HEK293 (cell line): ENCODE measurements around the gene POLR3A.
"Not testable (repeated sequence)": the region's sequence is repeated elsewhere in the genome, so short reads cannot be mapped to it uniquely, and the experiment has no call there.

Source experiments
- CTCF ChIA-PET: fragments of 350-600 bp; formaldehyde crosslinking; extraction: SDS; loops from one replicate; lab custom pipeline; 2021; ENCODE audit warnings: antibody characterized with exemption; lab: Yijun Ruan, JAX
- POLR2A ChIA-PET: fragments of 300-600 bp; formaldehyde crosslinking; extraction: SDS; loops from one replicate; lab custom pipeline; 2020; ENCODE audit warnings: antibody characterized with exemption, inconsistent platforms; lab: Yijun Ruan, JAX
- H3K27ac ChIP-seq: fragments of 200-500 bp; sonication (Bioruptor generic); 2 replicates; pipeline ENCODE4 v1.5.1; 2014; ENCODE audit warnings: low read depth, low read length, control low read depth, inconsistent platforms; ENCODE audit errors: extremely low read depth
- H3K36me3 ChIP-seq, 2 experiments: fragments of 200-500 bp in 1 of 2; sonication (Bioruptor generic) in 1 of 2; 1 replicate in 1 of 2; 2 replicates in 1 of 2; pipeline ENCODE4 v1.5.1; 2014 to 2017; ENCODE audit warnings: inconsistent platforms in 2 of 2, low read length in 2 of 2; ENCODE audit not compliant: control insufficient read depth in 2 of 2, insufficient read depth in 1 of 2
- H3K4me1 ChIP-seq: fragments of 200-500 bp; sonication (Bioruptor generic); 2 replicates; pipeline ENCODE4 v1.5.1; 2014; ENCODE audit warnings: mild to moderate bottlenecking, low read length, inconsistent platforms; ENCODE audit not compliant: control insufficient read depth, insufficient read depth
- H3K4me3 ChIP-seq: 2 replicates; pipeline ENCODE4 v1.5.1; 2011; ENCODE audit warnings: low read depth, mild to moderate bottlenecking, control low read depth, low read length, moderate library complexity
- H3K9me3 ChIP-seq: fragments of 200-500 bp; sonication (Bioruptor generic); 2 replicates; pipeline ENCODE4 v1.5.1; 2014; ENCODE audit warnings: low read depth, low read length, inconsistent platforms; ENCODE audit not compliant: control insufficient read depth, insufficient read depth
- AEBP2 ChIP-seq: fragments of 450-650 bp; formaldehyde crosslinking; IDR thresholded peaks from 2 replicates; pipeline ENCODE4 v1.5.1; 2016; ENCODE audit warnings: missing biosample characterization, missing genetic modification characterization, borderline replicate concordance
- GLIS2 ChIP-seq: fragments of 450-650 bp; formaldehyde crosslinking; IDR thresholded peaks from 2 replicates; pipeline ENCODE4 v1.5.1; 2016; ENCODE audit warnings: missing biosample characterization, missing genetic modification characterization
- REST ChIP-seq: fragments of 450-650 bp; formaldehyde crosslinking; IDR thresholded peaks from 2 replicates; pipeline ENCODE4 v1.5.1; 2016; ENCODE audit warnings: missing biosample characterization, missing genetic modification characterization
- SP3 ChIP-seq: fragments of 450-650 bp; formaldehyde crosslinking; IDR thresholded peaks from 2 replicates; pipeline ENCODE4 v1.5.1; 2016; ENCODE audit warnings: missing biosample characterization, missing genetic modification characterization
- YY2 ChIP-seq: fragments of 450-650 bp; formaldehyde crosslinking; IDR thresholded peaks from 2 replicates; pipeline ENCODE4 v1.5.1; 2016; ENCODE audit warnings: missing biosample characterization, missing genetic modification characterization
- ZBTB10 ChIP-seq: fragments of 450-650 bp; formaldehyde crosslinking; IDR thresholded peaks from 2 replicates; pipeline ENCODE4 v1.5.1; 2016; ENCODE audit warnings: missing biosample characterization, missing genetic modification characterization
- ZNF132 ChIP-seq: fragments of 450-650 bp; formaldehyde crosslinking; IDR thresholded peaks from 2 replicates; pipeline ENCODE4 v1.5.1; 2017; ENCODE audit warnings: missing biosample characterization, missing genetic modification characterization, borderline replicate concordance
- ZNF133 ChIP-seq: fragments of 450-650 bp; formaldehyde crosslinking; IDR thresholded peaks from 2 replicates; pipeline ENCODE4 v1.5.1; 2016; ENCODE audit warnings: missing biosample characterization, missing genetic modification characterization
- ZNF140 ChIP-seq: fragments of 450-650 bp; formaldehyde crosslinking; IDR thresholded peaks from 2 replicates; pipeline ENCODE4 v1.5.1; 2016; ENCODE audit warnings: missing biosample characterization, missing genetic modification characterization
- ZNF335 ChIP-seq: fragments of 450-650 bp; formaldehyde crosslinking; conservative IDR thresholded peaks from 2 replicates; pipeline ENCODE4 v1.5.1; 2016; ENCODE audit warnings: missing biosample characterization, missing genetic modification characterization
- ZNF37A ChIP-seq: fragments of 450-650 bp; IDR thresholded peaks from 2 replicates; pipeline ENCODE4 v1.5.1; 2018; ENCODE audit warnings: missing biosample characterization, missing genetic modification characterization
- ZNF488 ChIP-seq: fragments of 450-650 bp; formaldehyde crosslinking; IDR thresholded peaks from 2 replicates; pipeline ENCODE4 v1.5.1; 2016; ENCODE audit warnings: missing biosample characterization, missing genetic modification characterization
- ZNF585B ChIP-seq: fragments of 450-650 bp; formaldehyde crosslinking; IDR thresholded peaks from 2 replicates; pipeline ENCODE4 v1.5.1; 2016; ENCODE audit warnings: missing biosample characterization, missing genetic modification characterization
- ZNF639 ChIP-seq: fragments of 450-650 bp; formaldehyde crosslinking; IDR thresholded peaks from 2 replicates; pipeline ENCODE4 v1.5.1; 2016; ENCODE audit warnings: missing biosample characterization, missing genetic modification characterization
- ZSCAN30 ChIP-seq: fragments of 450-650 bp; IDR thresholded peaks from 2 replicates; pipeline ENCODE4 v1.5.1; 2018; ENCODE audit warnings: missing biosample characterization, mild to moderate bottlenecking, missing genetic modification characterization, moderate library complexity

POLR3A gene

GRCh38 chr10:78071857-78072179 lies 42.5 kb upstream of the POLR3A start:
- ChIA-PET POLR2A (no interaction called here), CTCF (interaction anchor here (0.7 to 2.3 kb wide), 3 partner anchors 24 to 51 kb away, joined by 3 to 10 read pairs (median 3); no protein-coding TSS in a partner anchor)
- no peaks in the 10 kb centered on the region for H3K36me3 ChIP-seq
- no peaks in the 10 kb centered on the region for H3K4me1 ChIP-seq
- no peak overlapping the region for H3K4me3 ChIP-seq
- H3K27ac ChIP-seq, result no peak overlapping the region
- no peaks in the 10 kb centered on the region for H3K9me3 ChIP-seq
- no peak for TF ChIP-seq YY2

GRCh38 chr10:78071140-78071856 lies 42.0 kb upstream of the POLR3A start:
- ChIA-PET POLR2A (no interaction called here), CTCF (interaction anchor here (1.1 to 2.3 kb wide), 2 partner anchors 24 to 52 kb away, joined by 3 to 10 read pairs; no protein-coding TSS in a partner anchor)

GRCh38 chr10:78070726-78071125 lies 41.4 kb upstream of the POLR3A start:
- H3K4me3 ChIP-seq, result no peak overlapping the region
- ChIA-PET POLR2A (no interaction called here), CTCF (interaction anchor here (1.1 to 2.3 kb wide), 2 partner anchors 23 to 52 kb away, joined by 3 to 10 read pairs; no protein-coding TSS in a partner anchor)
- H3K4me1 ChIP-seq, result no peaks in the 10 kb centered on the region
- H3K27ac ChIP-seq, result no peak overlapping the region
- H3K36me3 ChIP-seq, result no peaks in the 10 kb centered on the region
- H3K9me3 ChIP-seq, result no peaks in the 10 kb centered on the region
- TF ChIP-seq ZBTB10 (no peak), ZNF140 (tag by site-specific recombination) (no peak), GLIS2 (tag by site-specific recombination) (no peak), YY2 (no peak), ZNF639 (tag by site-specific recombination) (no peak)

More at GRCh38 chr10:78071140-78071856, 42.0 kb upstream of the POLR3A start:
- Histone ChIP-seq H3K9me3 (no peaks in the 10 kb centered on the region), H3K4me1 (no peaks in the 10 kb centered on the region), H3K4me3 (no peak overlapping the region), H3K36me3 (no peaks in the 10 kb centered on the region), H3K27ac (no peak overlapping the region)
- TF ChIP-seq ZNF488 (no peak), ZNF37A (tag by site-specific recombination) (no peak), REST (no peak), SP3 (no peak), ZNF585B (tag by site-specific recombination) (no peak), ZNF132 (tag by site-specific recombination) (no peak), ZSCAN30 (tag by site-specific recombination) (no peak), ZNF133 (no peak), AEBP2 (tag by site-specific recombination) (no peak), ZNF335 (no peak)

GRCh38 chr10:78070064-78070463 lies 40.7 kb upstream of the POLR3A start:
- POLR2A ChIA-PET, H3K36me3 ChIP-seq, H3K4me3 ChIP-seq, H3K4me1 ChIP-seq, H3K9me3 ChIP-seq, CTCF ChIA-PET, H3K27ac ChIP-seq: not testable (repeated sequence)
